H1 (cell line): ENCODE measurements around the gene SLC26A6. TPM values are rescaled to one million over a fixed set of nuclear protein-coding genes. Genes with fewer than 3 reads are reported as not detected.
A peak's percentile ranks its signal among the peaks of the same experiment; 100 is the strongest.

Source experiments
- CTCF ChIA-PET: fragments of 300-600 bp; sonication (Branson Sonifier 250); formaldehyde crosslinking; loops from one replicate; lab custom pipeline; 2021; ENCODE audit not compliant: partially characterized antibody; lab: Charles Lee
- POLR2A ChIA-PET: fragments of 300-600 bp; sonication (Branson Sonifier 250); formaldehyde crosslinking; loops from one replicate; lab custom pipeline; 2021; ENCODE audit warnings: inconsistent platforms; ENCODE audit not compliant: partially characterized antibody; lab: Charles Lee
- DNase-seq, 2 experiments: peaks; one replicate each; pipeline versions ENCODE4 v3.0.0 to v3.0.0-alpha.2; 2010 to 2022; ENCODE audit warnings: low spot score in 2 of 2, low read depth in 1 of 2, mixed read lengths in 1 of 2
- FAIRE-seq: peaks from 2 replicates; lab custom pipeline; 2011; peaks lifted over from hg19 to GRCh38; lab: Jason Lieb, UNC
- H2AFZ ChIP-seq: 2 replicates; pipeline ENCODE4 v1.8.1; 2012; ENCODE audit warnings: low read length, inconsistent platforms
- H2AK5ac ChIP-seq: 2 replicates; pipeline ENCODE4 v1.6.1; 2013; ENCODE audit warnings: low read depth, low read length
- H2BK120ac ChIP-seq: replicated peaks from 2 replicates; pipeline ENCODE3; 2013; ENCODE audit warnings: low read depth, low read length, inconsistent platforms
- H2BK12ac ChIP-seq: 2 replicates; pipeline ENCODE4 v1.6.1; 2013; ENCODE audit warnings: low read depth, low read length
- H2BK15ac ChIP-seq: 2 replicates; pipeline ENCODE4 v1.6.1; 2013; ENCODE audit warnings: low read length
- H2BK20ac ChIP-seq: 2 replicates; pipeline ENCODE4 v1.6.1; 2013; ENCODE audit warnings: low read length
- H2BK5ac ChIP-seq: 2 replicates; pipeline ENCODE4 v1.6.1; 2013; ENCODE audit warnings: low read depth, low read length
- H3K14ac ChIP-seq: 2 replicates; pipeline ENCODE4 v1.6.1; 2013; ENCODE audit warnings: inconsistent platforms; ENCODE audit not compliant: insufficient read length
- H3K18ac ChIP-seq: 2 replicates; pipeline ENCODE4 v1.6.1; 2013; ENCODE audit warnings: low read length; ENCODE audit errors: extremely low read depth
- H3K23ac ChIP-seq: 2 replicates; pipeline ENCODE4 v1.6.1; 2013; ENCODE audit warnings: inconsistent platforms; ENCODE audit not compliant: insufficient read length
- H3K23me2 ChIP-seq: 2 replicates; pipeline ENCODE4 v1.6.1; 2013; ENCODE audit warnings: low read depth, low read length
- H3K27ac ChIP-seq: 2 replicates; pipeline ENCODE4 v1.6.1; 2011; ENCODE audit warnings: low read depth, low read length, inconsistent platforms
- H3K27me3 ChIP-seq, 4 experiments: replicated peaks in 1 of 4; 1 replicate in 1 of 4; 2 replicates in 3 of 4; pipeline versions ENCODE4 v1.6.1 to v1.8.1; 2011 to 2013; ENCODE audit warnings: low read length in 3 of 4, mild to moderate bottlenecking in 3 of 4, inconsistent platforms in 2 of 4, mixed read lengths in 2 of 4, moderate library complexity in 1 of 4; ENCODE audit not compliant: control insufficient read depth in 3 of 4, insufficient read depth in 3 of 4; ENCODE audit errors: extremely low read depth in 1 of 4
- H3K36me3 ChIP-seq, 4 experiments: 2 replicates each; pipeline versions ENCODE4 v1.6.1 to v1.8.1; 2011 to 2013; ENCODE audit warnings: mild to moderate bottlenecking in 4 of 4, low read length in 3 of 4, moderate library complexity in 2 of 4, control low read depth in 1 of 4, inconsistent platforms in 1 of 4; ENCODE audit not compliant: insufficient read depth in 4 of 4, control insufficient read depth in 2 of 4
- H3K4ac ChIP-seq: replicated peaks from 2 replicates; pipeline ENCODE3; 2013; ENCODE audit warnings: low read length, low read depth, mixed read lengths, inconsistent platforms; ENCODE audit not compliant: insufficient read length
- H3K4me1 ChIP-seq, 4 experiments: replicated peaks in 1 of 4; 1 replicate in 1 of 4; 2 replicates in 3 of 4; pipeline versions ENCODE4 v1.6.1 to v1.8.1; 2011 to 2013; ENCODE audit warnings: low read length in 3 of 4, inconsistent platforms in 2 of 4, mixed read lengths in 1 of 4; ENCODE audit not compliant: insufficient read depth in 4 of 4, control insufficient read depth in 3 of 4
- H3K4me2 ChIP-seq, 2 experiments: 2 replicates each; pipeline versions ENCODE4 v1.6.1 to v1.8.1; 2011 to 2013; ENCODE audit warnings: low read depth in 2 of 2, low read length in 2 of 2, control low read depth in 1 of 2, inconsistent platforms in 1 of 2, mild to moderate bottlenecking in 1 of 2; ENCODE audit not compliant: insufficient read depth in 1 of 2
- H3K4me3 ChIP-seq, 4 experiments: fragments of 200-600, 300-600 bp in 1 of 4; sonication (generic), shearing (Covaris generic), sonication (Bioruptor Twin) in 1 of 4; 2 replicates each; pipeline versions ENCODE4 v1.5.1 to v1.8.1; 2011 to 2016; ENCODE audit warnings: low read length in 4 of 4, low read depth in 3 of 4, control low read depth in 2 of 4, inconsistent platforms in 2 of 4, mild to moderate bottlenecking in 2 of 4, mixed read lengths in 1 of 4, moderate library complexity in 1 of 4; ENCODE audit not compliant: insufficient read depth in 2 of 4; ENCODE audit errors: extremely low read depth in 1 of 4
- H3K56ac ChIP-seq: replicated peaks from 2 replicates; pipeline ENCODE3; 2013; ENCODE audit warnings: low read depth, mild to moderate bottlenecking, mixed read lengths, low read length, inconsistent platforms; ENCODE audit not compliant: insufficient read length
- H3K79me1 ChIP-seq: 2 replicates; pipeline ENCODE4 v1.6.1; 2013; ENCODE audit warnings: low read depth, low read length, control low read depth
- H3K79me2 ChIP-seq, 2 experiments: 2 replicates each; pipeline versions ENCODE4 v1.6.1 to v1.8.1; 2012 to 2013; ENCODE audit warnings: low read length in 2 of 2, mild to moderate bottlenecking in 2 of 2, inconsistent platforms in 1 of 2; ENCODE audit not compliant: insufficient read depth in 2 of 2, control insufficient read depth in 1 of 2
- H3K9ac ChIP-seq, 4 experiments: replicated peaks in 1 of 4; 1 replicate in 1 of 4; 2 replicates in 3 of 4; pipeline versions ENCODE4 v1.6.1 to v1.8.1; 2011 to 2013; ENCODE audit warnings: low read depth in 3 of 4, low read length in 3 of 4, control low read depth in 2 of 4, mild to moderate bottlenecking in 2 of 4, moderate library complexity in 2 of 4, inconsistent platforms in 1 of 4; ENCODE audit errors: extremely low read depth in 1 of 4
- H3K9me3 ChIP-seq, 2 experiments: 2 replicates each; pipeline versions ENCODE4 v1.6.1 to v1.8.1; 2012 to 2013; ENCODE audit warnings: mild to moderate bottlenecking in 2 of 2, moderate library complexity in 2 of 2, control low read depth in 1 of 2, inconsistent platforms in 1 of 2, low read depth in 1 of 2, low read length in 1 of 2, mixed read lengths in 1 of 2; ENCODE audit not compliant: insufficient read depth in 2 of 2
- H4K20me1 ChIP-seq, 2 experiments: replicated peaks in 1 of 2; 2 replicates each; pipeline versions ENCODE3 to v1.8.1; 2011 to 2013; ENCODE audit warnings: inconsistent platforms in 2 of 2, low read length in 2 of 2, mild to moderate bottlenecking in 1 of 2; ENCODE audit not compliant: insufficient read depth in 2 of 2, control insufficient read depth in 1 of 2
- H4K5ac ChIP-seq: 2 replicates; pipeline ENCODE4 v1.6.1; 2013; ENCODE audit warnings: low read length, low read depth, mixed read lengths, inconsistent platforms; ENCODE audit not compliant: insufficient read length
- H4K8ac ChIP-seq: 2 replicates; pipeline ENCODE4 v1.8.0; 2013; ENCODE audit warnings: mild to moderate bottlenecking, moderate library complexity, low read length, inconsistent platforms; ENCODE audit not compliant: insufficient read depth; ENCODE audit errors: extremely low read depth
- H4K91ac ChIP-seq: replicated peaks from 2 replicates; pipeline ENCODE3; 2013; ENCODE audit warnings: low read length, mixed read lengths, inconsistent platforms; ENCODE audit not compliant: insufficient read length
- ASH2L ChIP-seq: fragments of 200-600, 300-600 bp; sonication (generic); IDR thresholded peaks from one replicate; pipeline ENCODE4 v1.7.1; 2017; ENCODE audit warnings: low read length
- CBX8 ChIP-seq: fragments of 300-800, 300-1000 bp; sonication (generic); IDR thresholded peaks from 2 replicates; pipeline ENCODE4 v1.7.1; 2016; ENCODE audit warnings: low read depth, low read length, borderline replicate concordance
- EP300 ChIP-seq, 2 experiments: IDR thresholded peaks; 1 replicate in 1 of 2; 2 replicates in 1 of 2; pipeline ENCODE4 v1.6.1; 2011 to 2012; ENCODE audit warnings: low read depth in 2 of 2, low read length in 2 of 2, mild to moderate bottlenecking in 2 of 2, borderline replicate concordance in 1 of 2, inconsistent platforms in 1 of 2, moderate library complexity in 1 of 2
- NRF1 ChIP-seq: IDR thresholded peaks from 2 replicates; pipeline ENCODE4 v1.6.1; 2011; ENCODE audit warnings: mild to moderate bottlenecking, low read depth, low read length, improper control_type of control experiment
- PHF8 ChIP-seq: fragments of 200-600 bp; sonication (generic); conservative IDR thresholded peaks from 2 replicates; pipeline ENCODE4 v1.7.1; 2012; ENCODE audit warnings: low read depth, mild to moderate bottlenecking, inconsistent platforms, low read length, moderate library complexity
- RBBP5 ChIP-seq: IDR thresholded peaks from 2 replicates; pipeline ENCODE4 v1.7.1; 2012; ENCODE audit warnings: low read depth, mild to moderate bottlenecking, inconsistent platforms, low read length, moderate library complexity, borderline replicate concordance
- whole genome bisulfite sequencing, 2 experiments: shearing (Covaris generic) in 1 of 2; methylation state at CpG; one replicate each; pipeline versions ENCODE4 v1.1.6 to v1.1.7; 2013 to 2015; ENCODE audit warnings: low lambda C conversion rate in 2 of 2, mixed read lengths in 2 of 2, inconsistent platforms in 1 of 2, low coverage in 1 of 2, missing lambda C conversion rate in 1 of 2; ENCODE audit not compliant: insufficient replicate concordance in 2 of 2, insufficient coverage in 1 of 2, insufficient read length in 1 of 2; ENCODE audit errors: extremely low coverage in 1 of 2, missing lambda C conversion rate in 1 of 2; 5-methylcytosine and 5-hydroxymethylcytosine counted together
- polyA plus RNA-seq, 7 experiments: library from polyadenylated mRNA; depleted of rRNA in 3 of 7; stranded (reverse) in 5 of 7; unstranded in 2 of 7; fragments of >200 nt in 5 of 7; fragments of 200-250 nt in 2 of 7; gene quantifications; 1 replicate in 5 of 7; 2 replicates in 1 of 7; 4 replicates in 1 of 7; pipeline versions ENCODE4 v1.2.1 to v1.2.3, GENCODE V29; 2011 to 2013; ENCODE audit warnings: missing spikeins in 2 of 7, mixed read lengths in 2 of 7
- total RNA-seq: library from RNA; stranded (reverse); fragmentation: NEBNext Ultra II Directional; extraction: Animal tissue kit (Norgen Biotek cat#: 25700); gene quantifications from 2 replicates; pipeline ENCODE4 v1.2.1, GENCODE V29; 2021

The SLC26A6 gene
- total and polyA plus RNA-seq, 2 of the 8 experiments (the other 6 are each of a cell fraction or from before 2014, with no cell fraction given) = 50.4 to 58.0 TPM

- Histone ChIP-seq H3K36me3 (peaks cover 0 to 13% (median 0%) of the 10 kb centered on the region in 4 experiments; a peak in 4 of 8 replicates), H2BK15ac (no peak overlapping the region), H3K23ac (no peak overlapping the region), H2AK5ac (no peak overlapping the region), H3K79me1 (peaks cover 2% of the 10 kb centered on the region; the same call in 1 of the 2 replicates), H3K27me3 (0 out of 7 replicates have a peak, but pooled peaks cover 0 to 4% (median 0%) of the 10 kb centered on the region in 4 experiments), H4K8ac (no peak overlapping the region), H2BK12ac (no peak overlapping the region), H2BK120ac (no peak overlapping the region), H3K4ac (no peak overlapping the region), H2AFZ (no peak overlapping the region), H3K14ac (no peak overlapping the region), H3K9ac (peak overlapping the region in 2 of 4 experiments; percentile 8 to 62; a peak in 1 of 7 replicates), H2BK5ac (no peak overlapping the region), H3K18ac (no peak overlapping the region; the same call in 1 of the 2 replicates), H4K20me1 (peaks cover 10 to 28% of the 10 kb centered on the region in 2 experiments), H4K5ac (no peak overlapping the region), H3K27ac (no peak overlapping the region), H3K4me1 (peaks cover 0 to 12% (median 8%) of the 10 kb centered on the region in 4 experiments; a peak in 5 of 7 replicates), H3K4me2 (peak overlapping the region; percentile 77 to 94), H3K23me2 (peaks cover 12% of the 10 kb centered on the region; the same call in 1 of the 2 replicates), H3K9me3 (no peaks in the 10 kb centered on the region), H3K4me3 (peak overlapping the region; percentile 46 to 83 (median 66)), H3K79me2 (no peaks in the 10 kb centered on the region), H2BK20ac (no peak overlapping the region), H3K56ac (no peak overlapping the region), H4K91ac (no peak overlapping the region)
- TF ChIP-seq ASH2L (no peak), RBBP5 (0 out of 2 replicates have a peak, but pooled peaks have one; percentile 5), CBX8 (no peak), PHF8 (no peak), NRF1 (no peak), EP300 (IDR thresholded peaks at IDR 0.05; ENCODE audit: borderline replicate concordance in 1 of 2, low read depth in 2 of 2, low read length in 2 of 2) (no peak)
- FAIRE-seq (no peak), DNase-seq (no peak)
- ChIA-PET CTCF (interaction anchor here (0.7 to 5.2 kb wide), 10 partner anchors 10 to 80 kb away, joined by 3 to 27 read pairs (median 6); partner anchors contain the start of genes NCKIPSD and SLC26A6), POLR2A (interaction anchor here (0.5 to 11.1 kb wide), 35 partner anchors 10 to 371 kb away, joined by 3 to 175 read pairs (median 5); partner anchors contain the start of genes COL7A1, IMPDH2, IP6K2 and NCKIPSD)
- 5% methylated on average over 22 of the region's 46 CpGs; no CpG with 5 or more reads in 1 of the 2 experiments for WGBS, 2 experiments
Measured at GRCh38 chr3:48662145-48662752, 27.0 kb upstream of the SLC26A6 start.
